Left ventricle myocardium inferior (tissue), 1 donor: ENCODE results near the gene E2F3. TPM values are rescaled to one million over a fixed set of nuclear protein-coding genes. Genes with fewer than 3 reads are reported as not detected.

Experiments
- DNase-seq: peaks from one replicate; pipeline ENCODE4 v3.0.0-alpha.2; 2020
- H3K27ac ChIP-seq: fragments of 200-600 bp; replicated peaks from 2 replicates; pipeline ENCODE4 v1.8.0; 2021
- H3K27me3 ChIP-seq: fragments of 200-600 bp; 2 replicates; pipeline ENCODE4 v1.8.0; 2021; ENCODE audit warnings: low read depth
- H3K36me3 ChIP-seq: fragments of 200-600 bp; 2 replicates; pipeline ENCODE4 v1.8.0; 2021
- H3K4me1 ChIP-seq: fragments of 200-600 bp; 2 replicates; pipeline ENCODE4 v1.8.0; 2021
- H3K4me3 ChIP-seq: fragments of 200-600 bp; 2 replicates; pipeline ENCODE4 v1.8.0; 2021; ENCODE audit warnings: mild to moderate bottlenecking, moderate library complexity
- H3K9me3 ChIP-seq: fragments of 200-600 bp; replicated peaks from 2 replicates; pipeline ENCODE4 v1.8.0; 2021
- CTCF ChIP-seq: fragments of 200-600 bp; IDR thresholded peaks from 2 replicates; pipeline ENCODE4 v1.8.0; 2021; ENCODE audit warnings: antibody characterized with exemption, mild to moderate bottlenecking, borderline replicate concordance
- intact Hi-C: fragments of 100-400 bp; cut with micrococcal nuclease; formaldehyde crosslinking; loops from one replicate; pipeline ENCODE4 v1.11.0; 2022
- total RNA-seq: library from RNA; stranded (reverse); fragmentation: NEBNext Ultra II Directional; extraction: Animal tissue kit (Norgen Biotek cat#: 25700); gene quantifications from one replicate; pipeline ENCODE4 v1.2.1, GENCODE V29; 2021
- donor health status: DM: no; HTN: yes; CAD: no; lungs with severe emphysema.

E2F3 gene
- total RNA-seq, 1 donor from 2014 or later: 6.7 TPM

- Histone ChIP-seq H3K4me3 (no peak overlapping the region), H3K9me3 (no peaks in the 10 kb centered on the region), H3K4me1 (peaks cover 30% of the 10 kb centered on the region), H3K36me3 (no peaks in the 10 kb centered on the region), H3K27ac (no peak overlapping the region), H3K27me3 (no peaks in the 10 kb centered on the region)
- intact Hi-C loops: no loop called here
- no peak for TF ChIP-seq CTCF
- no peak for DNase-seq
These were observed 7.2 kb downstream of the E2F3 start for GRCh38 chr6:20408851-20409250.

DNA sequence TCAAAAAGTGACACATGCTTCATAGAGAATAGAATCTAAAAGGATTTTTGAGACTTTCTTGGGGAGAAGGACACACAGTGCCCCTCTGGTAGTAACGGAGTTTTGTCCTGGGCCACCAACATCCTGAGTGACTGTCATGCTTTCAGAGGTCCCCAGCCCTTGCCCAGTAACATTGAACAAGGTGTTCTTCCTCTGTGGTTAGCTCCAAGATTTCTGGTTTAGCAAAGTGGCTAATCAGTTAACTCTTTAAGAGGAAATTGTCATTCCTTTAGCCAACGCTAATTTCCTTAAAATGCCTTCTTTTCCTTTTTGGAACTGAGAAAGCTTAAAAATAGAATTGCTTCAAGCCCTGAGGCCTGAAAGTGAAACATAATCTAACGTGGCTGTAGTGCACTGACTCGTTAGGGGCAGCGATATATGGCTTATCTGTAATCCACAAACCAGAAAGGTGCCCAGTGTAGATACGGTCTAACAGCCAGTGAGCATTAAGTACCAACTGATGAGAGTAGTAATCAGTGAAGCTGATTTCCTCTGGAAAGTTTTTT, 7.8 kb downstream of the E2F3 start:
- Histone ChIP-seq H3K4me1 (peaks cover 24% of the 10 kb centered on the region), H3K36me3 (no peaks in the 10 kb centered on the region), H3K27ac (peak overlapping the region; percentile 45), H3K4me3 (peak overlapping the region; percentile 17), H3K27me3 (no peaks in the 10 kb centered on the region), H3K9me3 (no peaks in the 10 kb centered on the region)
- intact Hi-C loops: no loop called here
- TF ChIP-seq CTCF: no peak
- no peak for DNase-seq

GRCh38 chr6:20411544-20411943, 9.9 kb downstream of the E2F3 start:
- no peaks in the 10 kb centered on the region for H3K27me3 ChIP-seq
- H3K4me3 ChIP-seq: no peak overlapping the region
- no peaks in the 10 kb centered on the region for H3K36me3 ChIP-seq
- DNase-seq: no peak
- TF ChIP-seq CTCF: no peak
- intact Hi-C loops: no loop called here
- H3K9me3 ChIP-seq: no peaks in the 10 kb centered on the region
- no peak overlapping the region for H3K27ac ChIP-seq
- H3K4me1 ChIP-seq: peaks cover 34% of the 10 kb centered on the region

DNA sequence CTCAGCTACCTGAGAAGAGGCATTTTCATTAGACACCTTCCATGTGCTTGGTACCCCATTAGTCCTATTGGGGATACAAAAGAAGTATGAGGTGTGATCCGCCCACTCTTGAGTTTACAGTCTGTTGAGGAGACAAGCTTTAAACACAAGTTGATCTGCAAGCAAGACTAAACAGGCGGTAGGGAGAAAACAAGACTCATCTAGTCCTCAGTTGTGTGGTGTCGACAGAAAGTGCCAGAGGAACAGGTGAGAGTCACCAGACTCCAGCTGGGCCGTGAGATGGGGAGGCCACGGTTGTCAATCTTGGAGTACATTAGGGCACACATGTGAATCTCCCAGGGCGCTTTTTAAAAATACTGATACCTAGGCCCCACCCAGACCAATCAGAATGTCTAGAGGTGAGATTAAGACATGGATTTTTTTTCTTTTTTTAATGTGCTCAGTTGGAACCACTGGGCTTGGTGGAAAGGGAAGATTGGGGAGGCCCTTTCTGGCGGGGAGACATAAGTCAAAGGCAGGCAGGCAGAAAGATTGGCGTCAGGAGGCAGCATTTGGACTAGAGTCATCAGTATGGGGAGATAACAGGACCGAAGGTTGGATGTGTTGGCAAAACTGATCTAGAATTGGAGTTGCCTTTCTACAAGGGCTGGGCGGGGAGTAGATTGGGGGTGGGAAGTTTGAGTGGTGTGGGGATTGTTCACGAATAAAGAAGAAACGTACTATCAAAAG, 10.4 kb downstream of the E2F3 start:
- no peak for DNase-seq
- no peak overlapping the region for H3K4me3 ChIP-seq
- H3K27ac ChIP-seq: no peak overlapping the region
- no peaks in the 10 kb centered on the region for H3K36me3 ChIP-seq
- intact Hi-C loops: no loop called here
- peaks cover 40% of the 10 kb centered on the region for H3K4me1 ChIP-seq
- no peaks in the 10 kb centered on the region for H3K27me3 ChIP-seq
- no peaks in the 10 kb centered on the region for H3K9me3 ChIP-seq
- TF ChIP-seq CTCF: no peak

GRCh38 chr6:20412682-20413073, 11.0 kb downstream of the E2F3 start:
- DNase-seq: no peak
- H3K36me3 ChIP-seq: no peaks in the 10 kb centered on the region
- H3K4me3 ChIP-seq: no peak overlapping the region
- no peak for TF ChIP-seq CTCF
- H3K27me3 ChIP-seq: no peaks in the 10 kb centered on the region
- intact Hi-C loops: no loop called here
- peaks cover 40% of the 10 kb centered on the region for H3K4me1 ChIP-seq
- no peaks in the 10 kb centered on the region for H3K9me3 ChIP-seq
- H3K27ac ChIP-seq: no peak overlapping the region
